Left ventricle myocardium inferior (tissue), 1 donor: ENCODE data around the gene CRYBG1. TPM values are rescaled to one million over a fixed set of nuclear protein-coding genes. Genes with fewer than 3 reads are reported as not detected.

Experiments used
- DNase-seq: peaks from one replicate; pipeline ENCODE4 v3.0.0-alpha.2; 2020
- H3K27ac ChIP-seq: fragments of 200-600 bp; replicated peaks from 2 replicates; pipeline ENCODE4 v1.8.0; 2021
- H3K27me3 ChIP-seq: fragments of 200-600 bp; 2 replicates; pipeline ENCODE4 v1.8.0; 2021; ENCODE audit warnings: low read depth
- H3K36me3 ChIP-seq: fragments of 200-600 bp; 2 replicates; pipeline ENCODE4 v1.8.0; 2021
- H3K4me1 ChIP-seq: fragments of 200-600 bp; 2 replicates; pipeline ENCODE4 v1.8.0; 2021
- H3K4me3 ChIP-seq: fragments of 200-600 bp; 2 replicates; pipeline ENCODE4 v1.8.0; 2021; ENCODE audit warnings: mild to moderate bottlenecking, moderate library complexity
- H3K9me3 ChIP-seq: fragments of 200-600 bp; replicated peaks from 2 replicates; pipeline ENCODE4 v1.8.0; 2021
- CTCF ChIP-seq: fragments of 200-600 bp; IDR thresholded peaks from 2 replicates; pipeline ENCODE4 v1.8.0; 2021; ENCODE audit warnings: antibody characterized with exemption, mild to moderate bottlenecking, borderline replicate concordance
- intact Hi-C: fragments of 100-400 bp; cut with micrococcal nuclease; formaldehyde crosslinking; loops from one replicate; pipeline ENCODE4 v1.11.0; 2022
- total RNA-seq: library from RNA; stranded (reverse); fragmentation: NEBNext Ultra II Directional; extraction: Animal tissue kit (Norgen Biotek cat#: 25700); gene quantifications from one replicate; pipeline ENCODE4 v1.2.1, GENCODE V29; 2021
- donor health status: DM: no; HTN: yes; CAD: no; lungs with severe emphysema.

CRYBG1 gene
- total RNA-seq, 1 donor from 2014 or later, result 1.3 TPM

- intact Hi-C loops, result no loop called here
- peaks cover 85% of the 10 kb centered on the region for H3K27me3 ChIP-seq
- H3K4me1 ChIP-seq, result peaks cover 43% of the 10 kb centered on the region
- H3K36me3 ChIP-seq, result no peaks in the 10 kb centered on the region
- H3K4me3 ChIP-seq, result peak overlapping the region; percentile 73
- TF ChIP-seq CTCF, result no peak
- H3K9me3 ChIP-seq, result no peaks in the 10 kb centered on the region
- no peak for DNase-seq
- no peak overlapping the region for H3K27ac ChIP-seq
Observed at GRCh38 chr6:106509420-106510089, 149.0 kb downstream of the CRYBG1 start.

- intact Hi-C loops, result no loop called here
- Histone ChIP-seq H3K27ac (no peak overlapping the region), H3K9me3 (no peaks in the 10 kb centered on the region), H3K36me3 (no peaks in the 10 kb centered on the region), H3K27me3 (peaks cover 77% of the 10 kb centered on the region), H3K4me3 (peak overlapping the region; percentile 73), H3K4me1 (peaks cover 43% of the 10 kb centered on the region)
- DNase-seq, result peak; percentile 36
- TF ChIP-seq CTCF, result no peak
Observed at GRCh38 chr6:106510090-106510970, 149.8 kb downstream of the CRYBG1 start.

- H3K4me1 ChIP-seq, result peaks cover 43% of the 10 kb centered on the region
- H3K27ac ChIP-seq, result peak overlapping the region; percentile 71
- no peaks in the 10 kb centered on the region for H3K9me3 ChIP-seq
- H3K27me3 ChIP-seq, result peaks cover 67% of the 10 kb centered on the region
- no peak for TF ChIP-seq CTCF
- no peak for DNase-seq
- H3K36me3 ChIP-seq, result no peaks in the 10 kb centered on the region
- intact Hi-C loops, result no loop called here
- peak overlapping the region; percentile 73 for H3K4me3 ChIP-seq
Observed at GRCh38 chr6:106511288-106512047, 151.0 kb downstream of the CRYBG1 start.

GRCh38 chr6:106512048-106512967, 151.8 kb downstream of the CRYBG1 start:
- Histone ChIP-seq H3K4me3 (peak overlapping the region; percentile 73), H3K36me3 (no peaks in the 10 kb centered on the region), H3K27me3 (peaks cover 60% of the 10 kb centered on the region), H3K9me3 (no peaks in the 10 kb centered on the region), H3K4me1 (peaks cover 43% of the 10 kb centered on the region), H3K27ac (peak overlapping the region; percentile 71)
- peak; percentile 69 for DNase-seq
- intact Hi-C loops, result no loop called here
- TF ChIP-seq CTCF, result peak; percentile 27
